ENCODE results near the gene ST8SIA6.

DNA sequence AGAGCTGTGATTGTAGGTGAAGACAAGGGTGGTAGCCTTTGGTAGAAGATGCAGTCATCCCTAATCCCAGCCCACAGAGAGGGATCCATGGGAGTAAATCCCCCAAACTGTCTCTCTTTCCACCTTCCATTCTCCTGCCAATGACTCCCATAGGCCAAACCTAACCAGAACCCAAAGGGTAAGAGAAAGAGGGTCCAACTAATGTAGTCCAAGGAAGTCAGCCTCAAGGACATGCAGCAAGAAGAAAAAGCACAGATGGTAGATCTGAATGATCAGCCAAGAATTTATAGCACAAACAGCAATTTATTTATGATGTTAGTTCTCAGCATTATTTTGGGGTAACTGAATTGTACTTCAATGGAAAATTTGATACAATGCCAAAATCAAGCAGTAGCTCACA is 87.7 kb downstream of the ST8SIA6 start:
- TF ChIP-seq, protein P1, sequence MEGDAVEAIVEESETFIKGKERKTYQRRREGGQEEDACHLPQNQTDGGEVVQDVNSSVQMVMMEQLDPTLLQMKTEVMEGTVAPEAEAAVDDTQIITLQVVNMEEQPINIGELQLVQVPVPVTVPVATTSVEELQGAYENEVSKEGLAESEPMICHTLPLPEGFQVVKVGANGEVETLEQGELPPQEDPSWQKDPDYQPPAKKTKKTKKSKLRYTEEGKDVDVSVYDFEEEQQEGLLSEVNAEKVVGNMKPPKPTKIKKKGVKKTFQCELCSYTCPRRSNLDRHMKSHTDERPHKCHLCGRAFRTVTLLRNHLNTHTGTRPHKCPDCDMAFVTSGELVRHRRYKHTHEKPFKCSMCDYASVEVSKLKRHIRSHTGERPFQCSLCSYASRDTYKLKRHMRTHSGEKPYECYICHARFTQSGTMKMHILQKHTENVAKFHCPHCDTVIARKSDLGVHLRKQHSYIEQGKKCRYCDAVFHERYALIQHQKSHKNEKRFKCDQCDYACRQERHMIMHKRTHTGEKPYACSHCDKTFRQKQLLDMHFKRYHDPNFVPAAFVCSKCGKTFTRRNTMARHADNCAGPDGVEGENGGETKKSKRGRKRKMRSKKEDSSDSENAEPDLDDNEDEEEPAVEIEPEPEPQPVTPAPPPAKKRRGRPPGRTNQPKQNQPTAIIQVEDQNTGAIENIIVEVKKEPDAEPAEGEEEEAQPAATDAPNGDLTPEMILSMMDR (conservative IDR thresholded peaks at IDR 0.05; ENCODE audit: low read depth, low read length), result no peak
- no peak for TF ChIP-seq EZH2phosphoT487 (IDR thresholded peaks at IDR 0.05; ENCODE audit: borderline replicate concordance, low read length)
